HG02623 (cell line): ENCODE results near the gene KCTD13.
"Not testable (repeated sequence)": the region's sequence is repeated elsewhere in the genome, so short reads cannot be mapped to it uniquely, and the experiment has no call there.

Experiments used
- ATAC-seq: cut with Tn5 transposase; IDR thresholded peaks from one replicate; pipeline ENCODE4 v1.9.1; 2021; ENCODE audit warnings: moderate library complexity; ENCODE audit not compliant: unreplicated experiment

KCTD13 gene

GRCh38 chr16:29925781-29926710 lies at the start of gene KCTD13:
Gene KCTD13 (minus strand): TSS chr16:29926226. CDS start chr16:29926033, 193 bp downstream.
- ATAC-seq: peak; percentile 77

- no peak for ATAC-seq
Observed at GRCh38 chr16:29975134-29975538, 49.1 kb upstream of the KCTD13 start.

GRCh38 chr16:29974291-29975133 lies 48.5 kb upstream of the KCTD13 start:
- ATAC-seq: no peak

- peak; percentile 84 for ATAC-seq
Observed at GRCh38 chr16:29973384-29974246, 47.6 kb upstream of the KCTD13 start, which contains the start of gene TAOK2. Gene TAOK2 (plus strand): TSS chr16:29973868. CDS start chr16:29977773, 3,905 bp downstream.

GRCh38 chr16:29972992-29973383 lies 47.0 kb upstream of the KCTD13 start:
- no peak for ATAC-seq

- ATAC-seq: no peak
Observed at GRCh38 chr16:29972500-29972899, 46.5 kb upstream of the KCTD13 start.

GRCh38 chr16:29971304-29971703 lies 45.3 kb upstream of the KCTD13 start:
- no peak for ATAC-seq

GRCh38 chr16:29968205-29968604 lies 42.2 kb upstream of the KCTD13 start:
- ATAC-seq: no peak

GRCh38 chr16:29963021-29963743 lies 37.2 kb upstream of the KCTD13 start:
- ATAC-seq: no peak

- ATAC-seq: no peak
Observed at GRCh38 chr16:29962344-29962994, 36.4 kb upstream of the KCTD13 start.

- ATAC-seq: peak; percentile 83
Observed at GRCh38 chr16:29961479-29962343, 35.7 kb upstream of the KCTD13 start, which contains the start of gene TMEM219. Gene TMEM219 (plus strand): TSS chr16:29962079. CDS start chr16:29963144, 1,065 bp downstream.

GRCh38 chr16:29961127-29961478 lies 35.1 kb upstream of the KCTD13 start:
- no peak for ATAC-seq

- not testable (repeated sequence) for ATAC-seq
Observed at GRCh38 chr16:29959821-29960220, 33.8 kb upstream of the KCTD13 start.

GRCh38 chr16:29959293-29959692 lies 33.3 kb upstream of the KCTD13 start:
- no peak for ATAC-seq

GRCh38 chr16:29958756-29959155 lies 32.7 kb upstream of the KCTD13 start:
- ATAC-seq: no peak

GRCh38 chr16:29951625-29952365 lies 25.8 kb upstream of the KCTD13 start:
- no peak for ATAC-seq

- no peak for ATAC-seq
Observed at GRCh38 chr16:29950806-29951461, 24.9 kb upstream of the KCTD13 start.
